ENCODE measurements around the gene NIPBL. TPM values are rescaled to one million over a fixed set of nuclear protein-coding genes. Genes with fewer than 3 reads are reported as not detected.
"Not testable (repeated sequence)": the region's sequence is repeated elsewhere in the genome, so short reads cannot be mapped to it uniquely, and the experiment has no call there.

Gene NIPBL
- total and polyA plus RNA-seq, 7 donors, result 7.6 to 66.4 (median 53.5) TPM

- no peak overlapping the region for H3K4me3 ChIP-seq
- DNase-seq, result no peak
- no peaks in the 10 kb centered on the region for H3K27me3 ChIP-seq
- no peak for TF ChIP-seq POLR2AphosphoS5 (IDR thresholded peaks at IDR 0.05)
- no peak for TF ChIP-seq EP300 (IDR thresholded peaks at IDR 0.05)
- intact Hi-C loops (cut with DNase I), result no loop called here
- no peaks in the 10 kb centered on the region for H3K36me3 ChIP-seq
- no peak overlapping the region for H3K27ac ChIP-seq
- no peaks in the 10 kb centered on the region for H3K4me1 ChIP-seq
- H3K9me3 ChIP-seq, result no peaks in the 10 kb centered on the region
- WGBS, 2 donors, result 78 to 85% methylated on average over 5 of the region's 5 CpGs
Observed at GRCh38 chr5:36839489-36840476, 36.8 kb upstream of the NIPBL start.

GRCh38 chr5:36841677-36842076 lies 34.9 kb upstream of the NIPBL start:
- H3K27ac ChIP-seq, result no peak overlapping the region
- no peak overlapping the region for H3K4me3 ChIP-seq
- no peaks in the 10 kb centered on the region for H3K36me3 ChIP-seq
- intact Hi-C loops (cut with DNase I), result no loop called here
- no peaks in the 10 kb centered on the region for H3K9me3 ChIP-seq
- 55 to 67% methylated on average over 1 of the region's 1 CpG for WGBS, 2 donors
- H3K27me3 ChIP-seq, result no peaks in the 10 kb centered on the region
- DNase-seq, result no peak
- no peaks in the 10 kb centered on the region for H3K4me1 ChIP-seq
- no peak for TF ChIP-seq CTCF (IDR thresholded peaks at IDR 0.05)
- no peak for TF ChIP-seq EP300 (IDR thresholded peaks at IDR 0.05)
- TF ChIP-seq POLR2A (IDR thresholded peaks at IDR 0.05), result no peak
- TF ChIP-seq POLR2AphosphoS5 (IDR thresholded peaks at IDR 0.05), result no peak

- intact Hi-C loops (cut with DNase I), result no loop called here
- H3K27me3 ChIP-seq, result no peaks in the 10 kb centered on the region
- H3K4me1 ChIP-seq, result no peaks in the 10 kb centered on the region
- WGBS, 2 donors, result 10 to 47% methylated on average over 1 of the region's 1 CpG
- no peak overlapping the region for H3K4me3 ChIP-seq
- no peaks in the 10 kb centered on the region for H3K36me3 ChIP-seq
- no peak for DNase-seq
- H3K27ac ChIP-seq, result no peak overlapping the region
- H3K9me3 ChIP-seq, result no peaks in the 10 kb centered on the region
- no peak for TF ChIP-seq CTCF (IDR thresholded peaks at IDR 0.05)
Observed at GRCh38 chr5:36842087-36842486, 34.5 kb upstream of the NIPBL start.

- 65 to 67% methylated on average over 5 of the region's 5 CpGs for WGBS, 2 donors
- DNase-seq, result no peak
- Histone ChIP-seq H3K36me3 (no peaks in the 10 kb centered on the region), H3K4me3 (no peak overlapping the region), H3K4me1 (no peaks in the 10 kb centered on the region), H3K27me3 (no peaks in the 10 kb centered on the region), H3K27ac (no peak overlapping the region), H3K9me3 (no peaks in the 10 kb centered on the region)
- intact Hi-C loops (cut with DNase I), result no loop called here
- TF ChIP-seq POLR2AphosphoS5 (IDR thresholded peaks at IDR 0.05) (no peak), EP300 (IDR thresholded peaks at IDR 0.05) (no peak), CTCF (IDR thresholded peaks at IDR 0.05) (no peak), POLR2A (IDR thresholded peaks at IDR 0.05) (no peak)
Observed at GRCh38 chr5:36844305-36844704, 32.3 kb upstream of the NIPBL start.

GRCh38 chr5:36848545-36848944 lies 28.0 kb upstream of the NIPBL start:
- H3K4me3 ChIP-seq; intact Hi-C loops (cut with DNase I); H3K9me3 ChIP-seq; H3K27ac ChIP-seq; H3K4me1 ChIP-seq; DNase-seq; H3K36me3 ChIP-seq; H3K27me3 ChIP-seq: not testable (repeated sequence)
- WGBS, 2 donors, result 88 to 91% methylated on average over 3 of the region's 3 CpGs

- WGBS, 2 donors, result 88 to 92% methylated on average over 6 of the region's 6 CpGs
- H3K27me3 ChIP-seq; DNase-seq; H3K27ac ChIP-seq; intact Hi-C loops (cut with DNase I); H3K36me3 ChIP-seq; H3K4me1 ChIP-seq; H3K9me3 ChIP-seq; H3K4me3 ChIP-seq: not testable (repeated sequence)
Observed at GRCh38 chr5:36852903-36853302, 23.7 kb upstream of the NIPBL start.
